Ovary (tissue), 10 donors: ENCODE results near the gene CST4. TPM values are rescaled to one million over a fixed set of nuclear protein-coding genes. Genes with fewer than 3 reads are reported as not detected.
"Not testable (repeated sequence)": the region's sequence is repeated elsewhere in the genome, so short reads cannot be mapped to it uniquely, and the experiment has no call there.

ENCODE experiments used
- DNase-seq, 5 donors: peaks; one replicate each; pipeline ENCODE4 v3.0.0-alpha.2; 2019 to 2020
- H3K27ac ChIP-seq, 2 donors: fragments of 200-600 bp; one replicate each; pipeline versions ENCODE4 v1.5.1 to v1.8.0; 2019 to 2022
- H3K27me3 ChIP-seq: fragments of 200-600 bp; one replicate; pipeline ENCODE4 v1.8.0; 2022
- H3K36me3 ChIP-seq: fragments of 200-600 bp; sonication (generic); one replicate; pipeline ENCODE4 v1.5.1; 2019
- H3K4me1 ChIP-seq: one replicate; pipeline ENCODE4 v1.8.1; 2013; ENCODE audit warnings: mild to moderate bottlenecking, moderate library complexity; ENCODE audit not compliant: insufficient read depth
- H3K4me3 ChIP-seq: fragments of 200-600 bp; sonication (generic); one replicate; pipeline ENCODE4 v1.5.1; 2017
- H3K9me3 ChIP-seq, 2 donors: fragments of 200-600 bp in 1 of 2; sonication (generic) in 1 of 2; one replicate each; pipeline versions ENCODE4 v1.5.1 to v1.8.1; 2013 to 2019; ENCODE audit warnings: mild to moderate bottlenecking in 1 of 2, moderate library complexity in 1 of 2
- CTCF ChIP-seq, 3 donors: fragments of 450-650 bp in 2 of 3; fragments of 200-600 bp in 1 of 3; IDR thresholded peaks; one replicate each; pipeline versions ENCODE4 v1.5.1 to v1.8.0; 2016 to 2022; ENCODE audit warnings: antibody characterized with exemption in 3 of 3, mild to moderate bottlenecking in 1 of 3
- EP300 ChIP-seq: sonication (generic); formaldehyde crosslinking; IDR thresholded peaks from one replicate; pipeline ENCODE4 v1.6.1; 2017; ENCODE audit warnings: antibody characterized with exemption
- POLR2A ChIP-seq: fragments of 450-650 bp; IDR thresholded peaks from one replicate; pipeline ENCODE4 v1.6.1; 2017; ENCODE audit warnings: antibody characterized with exemption, mild to moderate bottlenecking, moderate library complexity
- WGBS, 3 donors: extraction: QIAGEN DNeasy Blood & Tissue Kit in 1 of 3; methylation state at CpG; one replicate each; pipeline versions ENCODE4 v1.1.5 to v1.1.7; 2013 to 2017; 5-methylcytosine and 5-hydroxymethylcytosine counted together
- intact Hi-C, 4 donors: fragments of 100-400 bp; cut with DNase I; formaldehyde crosslinking; loops; one replicate each; pipeline versions ENCODE4 v1.11.0 to v1.15.1; 2022 to 2023
- long read RNA-seq, 3 donors: library from polyadenylated mRNA in 2 of 3; unstranded in 2 of 3; transcript quantifications; one replicate each; pipeline ENCODE4 v2.0.0 and lab custom pipeline, GENCODE V29; 2021 to 2026
- polyA plus RNA-seq, 2 donors: library from polyadenylated mRNA; stranded (reverse); fragments of 200-250 nt in 1 of 2; fragments of 350-450 nt in 1 of 2; fragmentation: Illumina TruSeq in 1 of 2; extraction: RNeasy Lipid Tissue Mini Kit (QIAGEN cat#74804) in 1 of 2; gene quantifications; one replicate each; pipeline ENCODE4 v1.2.3, GENCODE V29; 2013 to 2014
- total RNA-seq, 7 donors: library from RNA; depleted of rRNA in 2 of 7; stranded (reverse); fragments of >200 nt in 2 of 7; fragmentation: NEBNext Ultra II Directional in 3 of 7; extraction: Animal tissue kit (Norgen Biotek cat#: 25700) in 3 of 7; gene quantifications; one replicate each; pipeline versions ENCODE4 v1.1.0 to v1.2.4, GENCODE V29; 2016 to 2023
- donor health status: DM: no; HTN: no; CAD: no; lungs with moderate emphysema.
- donor health status: DM: no; HTN: no; CAD: no.
- donor health status: Bipolar disorder and iron deficiency.
- donor health status: DM: yes; HTN: yes; CAD: no.
- donor health status: DM: no; HTN: no; CAD: no.
- donor health status: DM: yes; HTN: yes; CAD: no.

CST4 gene, protein sequence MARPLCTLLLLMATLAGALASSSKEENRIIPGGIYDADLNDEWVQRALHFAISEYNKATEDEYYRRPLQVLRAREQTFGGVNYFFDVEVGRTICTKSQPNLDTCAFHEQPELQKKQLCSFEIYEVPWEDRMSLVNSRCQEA
- total RNA-seq (not detected), polyA plus RNA-seq (not detected)
- long read RNA-seq, donor 1, result 0 reads
- long read RNA-seq, donor 2, result 0 reads
- long read RNA-seq, donor 3, result 0 reads

- DNase-seq, intact Hi-C loops, H3K4me1 ChIP-seq, H3K27ac ChIP-seq, H3K9me3 ChIP-seq, H3K36me3 ChIP-seq, H3K4me3 ChIP-seq, H3K27me3 ChIP-seq: not testable (repeated sequence)
- WGBS, 3 donors, result 80 to 86% (median 84%) methylated on average over 12 of the region's 12 CpGs
Observed at GRCh38 chr20:23688684-23689398, at the start of gene CST4. Gene CST4, minus strand, starts transcription at chr20:23689038. Its CDS starts 69 bp downstream, at chr20:23688969.

DNA sequence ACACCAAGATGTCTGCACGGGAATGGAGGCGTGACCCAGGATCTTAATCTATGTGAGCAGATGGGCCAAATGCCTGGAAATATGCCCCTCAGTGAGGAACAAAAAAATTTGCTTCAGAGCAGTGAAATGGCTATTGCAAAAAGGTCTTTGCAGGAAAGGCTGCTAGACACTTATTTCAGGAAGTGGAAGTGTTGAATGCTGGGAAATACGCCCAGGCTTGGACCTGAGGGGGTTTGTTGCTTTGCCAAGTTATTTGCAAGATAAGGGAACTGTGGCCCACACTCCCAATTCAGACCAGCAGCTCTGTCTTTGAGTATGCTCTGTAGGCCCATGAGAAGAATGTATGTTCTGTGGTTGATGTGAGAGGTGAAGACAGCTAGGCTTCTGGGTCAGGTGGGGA, 46.6 kb upstream of the CST4 start:
- H3K36me3 ChIP-seq, H3K27me3 ChIP-seq, H3K4me3 ChIP-seq, H3K4me1 ChIP-seq, intact Hi-C loops, H3K27ac ChIP-seq, DNase-seq, H3K9me3 ChIP-seq: not testable (repeated sequence)
- WGBS, 3 donors, result 44 to 59% (median 59%) methylated on average over 3 of the region's 3 CpGs

DNA sequence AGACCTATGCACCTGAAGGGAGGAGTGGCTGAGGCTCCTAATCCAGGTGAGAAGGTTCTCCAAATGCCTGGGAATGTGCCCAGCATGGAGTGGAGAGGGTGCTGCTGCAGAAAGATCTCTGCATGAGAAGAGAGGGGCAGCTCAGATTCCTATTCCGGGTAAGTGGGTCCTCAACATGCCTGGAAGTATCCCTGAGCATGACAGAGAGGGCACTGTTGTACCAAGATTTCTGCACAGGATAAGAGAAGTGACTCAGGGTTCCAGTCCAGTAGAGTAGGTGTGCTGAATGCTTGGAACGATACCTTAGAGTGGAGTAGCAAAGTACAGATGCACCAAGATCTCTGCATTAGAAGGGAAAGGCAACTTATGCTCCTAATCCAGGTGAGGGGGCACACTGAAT, 46.1 kb upstream of the CST4 start:
- H3K27me3 ChIP-seq, H3K4me1 ChIP-seq, DNase-seq, H3K36me3 ChIP-seq, H3K4me3 ChIP-seq, H3K9me3 ChIP-seq, H3K27ac ChIP-seq, intact Hi-C loops: not testable (repeated sequence)
- WGBS, 3 donors, result 83 to 89% (median 85%) methylated on average over 2 of the region's 2 CpGs

DNA sequence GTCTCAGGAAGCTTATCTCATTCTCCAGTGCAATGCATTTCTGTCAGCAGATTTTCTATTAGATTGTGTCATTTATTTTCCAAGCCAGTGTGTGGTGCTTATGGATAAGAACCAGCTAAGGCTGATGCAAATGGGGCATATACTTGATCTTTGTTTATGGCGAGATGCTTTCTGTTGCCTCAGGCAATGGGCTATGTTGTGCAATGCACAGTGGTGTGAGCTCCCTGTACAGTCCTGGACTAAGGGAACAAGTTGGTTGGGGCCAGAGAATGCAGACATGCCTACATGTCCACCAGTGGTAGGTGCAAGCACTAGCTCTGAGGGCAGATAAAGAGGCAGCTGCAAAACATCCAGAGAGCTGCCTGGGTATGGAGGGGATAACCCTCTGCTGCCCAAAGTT, 45.6 kb upstream of the CST4 start:
- H3K9me3 ChIP-seq, H3K27me3 ChIP-seq, H3K4me1 ChIP-seq, H3K27ac ChIP-seq, intact Hi-C loops, DNase-seq, H3K36me3 ChIP-seq, H3K4me3 ChIP-seq: not testable (repeated sequence)
- 78 to 82% (median 79%) methylated on average over 1 of the region's 1 CpG for WGBS, 3 donors

- no peak for DNase-seq
- Histone ChIP-seq H3K9me3 (no peaks in the 10 kb centered on the region), H3K4me3 (no peak overlapping the region), H3K27me3 (no peaks in the 10 kb centered on the region), H3K27ac (no peak overlapping the region), H3K4me1 (no peaks in the 10 kb centered on the region), H3K36me3 (no peaks in the 10 kb centered on the region)
- 79 to 85% (median 83%) methylated on average over 3 of the region's 3 CpGs for WGBS, 3 donors
- TF ChIP-seq POLR2A (no peak), CTCF (IDR thresholded peaks at IDR 0.05) (no peak), EP300 (no peak)
- intact Hi-C loops, result no loop called here
Observed at GRCh38 chr20:23727016-23727415, 38.2 kb upstream of the CST4 start.

DNA sequence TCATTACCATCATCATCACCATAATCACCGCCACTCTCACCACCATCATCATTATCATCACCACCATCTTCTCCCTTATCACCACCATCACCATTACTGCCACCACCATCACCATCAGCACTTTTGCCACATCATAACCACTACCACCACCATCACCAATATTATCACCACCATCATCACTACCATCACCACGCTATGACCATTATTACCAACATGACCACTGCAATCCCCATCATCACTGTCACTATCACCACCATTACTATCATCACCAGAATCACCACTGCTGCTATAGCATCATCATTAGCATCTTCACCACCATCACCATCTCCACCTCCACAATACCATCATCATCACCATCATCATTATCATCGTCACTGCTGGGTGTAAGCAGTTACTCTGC, 36.3 kb upstream of the CST4 start:
- Histone ChIP-seq H3K27me3 (no peaks in the 10 kb centered on the region), H3K36me3 (no peaks in the 10 kb centered on the region), H3K4me1 (no peaks in the 10 kb centered on the region), H3K27ac (no peak overlapping the region), H3K9me3 (no peaks in the 10 kb centered on the region), H3K4me3 (no peak overlapping the region)
- DNase-seq, result no peak
- intact Hi-C loops, result no loop called here
- 87 to 91% (median 88%) methylated on average over 3 of the region's 3 CpGs for WGBS, 3 donors
- TF ChIP-seq POLR2A (no peak), EP300 (no peak), CTCF (IDR thresholded peaks at IDR 0.05) (no peak)

GRCh38 chr20:23723659-23724307, 34.9 kb upstream of the CST4 start:
- intact Hi-C loops, DNase-seq, H3K4me3 ChIP-seq, H3K4me1 ChIP-seq, H3K9me3 ChIP-seq, H3K27me3 ChIP-seq, H3K27ac ChIP-seq, H3K36me3 ChIP-seq: not testable (repeated sequence)
- 49 to 55% (median 50%) methylated on average over 2 of the region's 2 CpGs for WGBS, 3 donors

DNA sequence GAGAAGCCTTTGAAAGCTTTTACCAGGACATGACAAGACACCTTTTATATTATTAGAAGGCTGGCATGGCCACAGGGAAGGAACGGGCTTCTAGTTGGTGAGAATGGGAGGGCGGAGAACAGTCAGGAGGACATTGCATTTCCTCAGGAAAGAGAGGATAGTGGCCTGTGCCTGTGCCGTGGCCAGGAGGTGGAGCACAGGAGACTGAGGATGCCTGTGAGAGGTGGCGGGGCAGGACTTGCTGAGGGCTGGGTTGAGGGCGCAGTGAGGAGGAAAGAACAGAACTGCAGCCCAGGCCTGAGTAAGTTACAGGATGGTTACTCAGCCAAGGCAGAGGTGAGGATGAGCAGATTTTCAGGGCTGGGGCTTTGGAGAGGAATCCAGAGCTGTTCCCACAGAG, 34.0 kb upstream of the CST4 start:
- DNase-seq, H3K27me3 ChIP-seq, H3K4me3 ChIP-seq, H3K9me3 ChIP-seq, intact Hi-C loops, H3K4me1 ChIP-seq, H3K36me3 ChIP-seq, H3K27ac ChIP-seq: not testable (repeated sequence)
- 63 to 72% (median 70%) methylated on average over 5 of the region's 5 CpGs for WGBS, 3 donors
